Effector CD8-positive, alpha-beta T cell (primary cell): Measurements from ENCODE around the gene RRAGD.
"Not testable (repeated sequence)": the region's sequence is repeated elsewhere in the genome, so short reads cannot be mapped to it uniquely, and the experiment has no call there.

Experiments
- DNase-seq: peaks from one replicate; lab custom pipeline; 2025; lab: John Stamatoyannopoulos, UW

RRAGD gene

GRCh38 chr6:89411145-89412070 lies 665 bp downstream of the RRAGD start:
- DNase-seq: no peak

GRCh38 chr6:89410788-89411144 lies 1.3 kb downstream of the RRAGD start:
- DNase-seq: no peak

- no peak for DNase-seq
Observed at GRCh38 chr6:89410231-89410761, 1.8 kb downstream of the RRAGD start.

- DNase-seq: no peak
Observed at GRCh38 chr6:89409461-89410035, 2.5 kb downstream of the RRAGD start.

- DNase-seq: no peak
Observed at GRCh38 chr6:89406141-89406540, 5.9 kb downstream of the RRAGD start.

- DNase-seq: no peak
Observed at GRCh38 chr6:89404512-89404911, 7.6 kb downstream of the RRAGD start.

- DNase-seq: no peak
Observed at GRCh38 chr6:89402776-89403175, 9.3 kb downstream of the RRAGD start.

GRCh38 chr6:89400912-89401399 lies 11.1 kb downstream of the RRAGD start:
- DNase-seq: no peak

GRCh38 chr6:89400050-89400449 lies 12.0 kb downstream of the RRAGD start:
- DNase-seq: no peak

GRCh38 chr6:89398762-89399525 lies 13.1 kb downstream of the RRAGD start:
- no peak for DNase-seq

- not testable (repeated sequence) for DNase-seq
Observed at GRCh38 chr6:89397884-89398283, 14.2 kb downstream of the RRAGD start.

GRCh38 chr6:89393659-89394058 lies 18.4 kb downstream of the RRAGD start:
- DNase-seq: no peak

- DNase-seq: no peak
Observed at GRCh38 chr6:89392823-89393222, 19.2 kb downstream of the RRAGD start.

GRCh38 chr6:89388846-89389245 lies 23.2 kb downstream of the RRAGD start:
- DNase-seq: no peak

- DNase-seq: no peak
Observed at GRCh38 chr6:89387516-89388201, 24.4 kb downstream of the RRAGD start.

- DNase-seq: no peak
Observed at GRCh38 chr6:89386917-89387491, 25.1 kb downstream of the RRAGD start.

GRCh38 chr6:89385846-89386245 lies 26.2 kb downstream of the RRAGD start:
- no peak for DNase-seq

GRCh38 chr6:89385156-89385667 lies 26.9 kb downstream of the RRAGD start:
- DNase-seq: no peak

- DNase-seq: no peak
Observed at GRCh38 chr6:89381031-89381430, 31.0 kb downstream of the RRAGD start.

GRCh38 chr6:89379281-89379680 lies 32.8 kb downstream of the RRAGD start:
- no peak for DNase-seq

- DNase-seq: no peak
Observed at GRCh38 chr6:89378628-89379027, 33.4 kb downstream of the RRAGD start.
